Measurements from ENCODE around the gene ZNF787. TPM values are rescaled to one million over a fixed set of nuclear protein-coding genes. Genes with fewer than 3 reads are reported as not detected.

The ZNF787 gene
- total RNA-seq, 4 donors from 2014 or later, result 7.8 to 21.3 (median 14.2) TPM

GRCh38 chr19:56053596-56053995 is 67.5 kb downstream of the ZNF787 start:
- H3K4me3 ChIP-seq (replicated peaks in 1 of 3), result no peak overlapping the region
- no peaks in the 10 kb centered on the region for H3K9me3 ChIP-seq
- DNase-seq, result no peak
- TF ChIP-seq, protein P1, sequence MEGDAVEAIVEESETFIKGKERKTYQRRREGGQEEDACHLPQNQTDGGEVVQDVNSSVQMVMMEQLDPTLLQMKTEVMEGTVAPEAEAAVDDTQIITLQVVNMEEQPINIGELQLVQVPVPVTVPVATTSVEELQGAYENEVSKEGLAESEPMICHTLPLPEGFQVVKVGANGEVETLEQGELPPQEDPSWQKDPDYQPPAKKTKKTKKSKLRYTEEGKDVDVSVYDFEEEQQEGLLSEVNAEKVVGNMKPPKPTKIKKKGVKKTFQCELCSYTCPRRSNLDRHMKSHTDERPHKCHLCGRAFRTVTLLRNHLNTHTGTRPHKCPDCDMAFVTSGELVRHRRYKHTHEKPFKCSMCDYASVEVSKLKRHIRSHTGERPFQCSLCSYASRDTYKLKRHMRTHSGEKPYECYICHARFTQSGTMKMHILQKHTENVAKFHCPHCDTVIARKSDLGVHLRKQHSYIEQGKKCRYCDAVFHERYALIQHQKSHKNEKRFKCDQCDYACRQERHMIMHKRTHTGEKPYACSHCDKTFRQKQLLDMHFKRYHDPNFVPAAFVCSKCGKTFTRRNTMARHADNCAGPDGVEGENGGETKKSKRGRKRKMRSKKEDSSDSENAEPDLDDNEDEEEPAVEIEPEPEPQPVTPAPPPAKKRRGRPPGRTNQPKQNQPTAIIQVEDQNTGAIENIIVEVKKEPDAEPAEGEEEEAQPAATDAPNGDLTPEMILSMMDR (IDR thresholded peaks at IDR 0.05), result no peak
- no peak for TF ChIP-seq POLR2A (IDR thresholded peaks at IDR 0.05)
- H3K36me3 ChIP-seq, result no peaks in the 10 kb centered on the region
- intact Hi-C loops (cut with DNase I), result no loop called here
- 87 to 88% methylated on average over 18 of the region's 18 CpGs for WGBS, 2 donors
- no peaks in the 10 kb centered on the region for H3K4me1 ChIP-seq
- no peaks in the 10 kb centered on the region for H3K27me3 ChIP-seq
- no peak overlapping the region for H3K27ac ChIP-seq

Small RNAs within 50 kb of the gene (small RNA-seq; reads per million reads assigned to genes)
- gene AC024580.2 (not detected), gene RF00019 (not detected)

Other genes with a start within 250 kb of the ZNF787 start
- gene NLRP13, start 189.0 kb downstream of the ZNF787 start, total RNA-seq, result not detected
- not detected for gene NLRP8, start 173.5 kb downstream of the ZNF787 start, total RNA-seq
- not detected for gene NLRP5, start 134.5 kb downstream of the ZNF787 start, total RNA-seq
- 10 to 100 TPM; 35.1 to 53.0 (median 45.5) TPM for gene ZNF444, start 20.0 kb upstream of the ZNF787 start, total RNA-seq
- gene GALP, start 54.7 kb upstream of the ZNF787 start, total RNA-seq, result not detected
- gene ZSCAN5B, start 76.5 kb upstream of the ZNF787 start, total RNA-seq, result not detected
- gene ZSCAN5C, start 81.0 kb upstream of the ZNF787 start, total RNA-seq, result not detected
- 1 to 10 TPM in 1 of 4 donors, not detected in 3; 2.0 TPM for gene EDDM13, start 151.5 kb upstream of the ZNF787 start, total RNA-seq
- gene ZSCAN5A, start 193.5 kb upstream of the ZNF787 start, total RNA-seq, result 10 to 100 TPM in 3 of 4 donors, 1 to 10 TPM in 1; 7.4 to 22.1 (median 17.7) TPM

Data from thyroid gland (tissue), 4 donors.